Activated CD4-positive, alpha-beta T cell treated with anti-CD3 and anti-CD28 coated beads for 36 hours (primary cell): ENCODE results near the gene ATR. TPM values are rescaled to one million over a fixed set of nuclear protein-coding genes. Genes with fewer than 3 reads are reported as not detected.
A peak's percentile ranks its signal among the peaks of the same experiment; 100 is the strongest.
"Not testable (repeated sequence)": the region's sequence is repeated elsewhere in the genome, so short reads cannot be mapped to it uniquely, and the experiment has no call there.

Experiments
- ATAC-seq: fragments of 200-7000 bp; cut with Tn5 transposase; one replicate; pipeline ENCODE4 v1.10.0; 2021; ENCODE audit warnings: mild to moderate bottlenecking, moderate library complexity
- CTCF ChIA-PET: fragments of 350-600 bp; sonication (Branson Sonifier 250); formaldehyde crosslinking; loops from one replicate; lab custom pipeline; 2021; ENCODE audit warnings: antibody characterized with exemption; lab: Charles Lee
- POLR2A ChIA-PET: fragments of 350-600 bp; sonication (Branson Sonifier 250); formaldehyde crosslinking; loops from one replicate; lab custom pipeline; 2021; ENCODE audit warnings: antibody characterized with exemption, inconsistent platforms; lab: Charles Lee
- DNase-seq: peaks from one replicate; pipeline ENCODE4 v3.0.0-alpha.2; 2020
- H3K27ac Mint-ChIP-seq: one replicate; pipeline ENCODE4 v1.8.0; 2021; ENCODE audit warnings: mixed read lengths
- H3K27me3 Mint-ChIP-seq: one replicate; pipeline ENCODE4 v1.8.0; 2021; ENCODE audit warnings: mixed read lengths
- H3K36me3 Mint-ChIP-seq: one replicate; pipeline ENCODE4 v1.8.0; 2021; ENCODE audit warnings: low read depth, mixed read lengths
- H3K4me1 Mint-ChIP-seq: one replicate; pipeline ENCODE4 v1.8.0; 2021; ENCODE audit warnings: mixed read lengths
- H3K4me3 Mint-ChIP-seq: one replicate; pipeline ENCODE4 v1.8.0; 2021; ENCODE audit warnings: mild to moderate bottlenecking, moderate library complexity, mixed read lengths
- H3K9me3 Mint-ChIP-seq: one replicate; pipeline ENCODE4 v1.8.0; 2021; ENCODE audit warnings: low read depth, mixed read lengths
- intact Hi-C, 2 experiments: fragments of 100-400 bp; cut with DNase I in 1 of 2; cut with micrococcal nuclease in 1 of 2; formaldehyde crosslinking; loops; one replicate each; pipeline versions ENCODE4 v1.14.2 to v1.15.1; 2022 to 2024; cut with DNase I, micrococcal nuclease
- total RNA-seq, 2 experiments: library from RNA; stranded (reverse); gene quantifications; one replicate each; pipeline ENCODE4 v1.2.3, GENCODE V29; 2021

ATR gene
- total RNA-seq, 2 experiments from 2014 or later = 36.1 to 39.9 TPM

- H3K9me3 Mint-ChIP-seq = no peaks in the 10 kb centered on the region
- POLR2A ChIA-PET = no interaction called here
- H3K27ac Mint-ChIP-seq = no peak overlapping the region
- no peaks in the 10 kb centered on the region for H3K36me3 Mint-ChIP-seq
- H3K27me3 Mint-ChIP-seq = no peaks in the 10 kb centered on the region
- no peak for DNase-seq
- H3K4me3 Mint-ChIP-seq = no peak overlapping the region
- intact Hi-C loops = loop anchor here in 1 of 2 experiments (10.0 kb wide), 1 partner anchor 56 kb away; no protein-coding TSS in a partner anchor
- no peaks in the 10 kb centered on the region for H3K4me1 Mint-ChIP-seq
- peak; percentile 44 for ATAC-seq
- CTCF ChIA-PET = interaction anchor here (0.9 to 1.7 kb wide), 3 partner anchors 11 to 42 kb away, joined by 3 to 5 read pairs (median 3); no protein-coding TSS in a partner anchor
These were observed 30.6 kb upstream of the ATR start for GRCh38 chr3:142609136-142609535.

DNA sequence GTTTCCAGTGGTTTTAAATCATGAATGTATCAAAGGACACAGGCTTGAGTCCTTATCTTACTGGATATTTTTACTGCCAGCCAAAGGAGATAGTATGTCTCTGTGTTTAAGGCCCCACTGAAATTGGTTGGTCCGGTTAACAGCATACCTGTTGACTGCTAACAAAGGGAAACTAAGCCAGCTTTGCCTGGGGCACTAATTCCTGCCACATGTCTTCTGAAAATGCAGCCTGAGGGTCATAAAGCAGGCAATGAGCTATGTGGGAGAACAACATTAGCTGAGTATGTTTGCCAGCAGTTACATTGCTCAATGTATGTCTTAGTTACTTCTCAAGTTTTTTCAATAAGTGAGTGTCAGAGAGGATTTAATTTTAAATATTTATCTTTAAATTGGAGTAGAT, 30.1 kb upstream of the ATR start:
- CTCF ChIA-PET = interaction anchor here (1.2 to 1.7 kb wide), 3 partner anchors 11 to 22 kb away, joined by 4 to 5 read pairs (median 4); no protein-coding TSS in a partner anchor
- ATAC-seq (no peak), DNase-seq (no peak)
- Mint-ChIP-seq H3K4me3 (no peak overlapping the region), H3K4me1 (no peaks in the 10 kb centered on the region), H3K9me3 (no peaks in the 10 kb centered on the region), H3K36me3 (no peaks in the 10 kb centered on the region), H3K27me3 (no peaks in the 10 kb centered on the region), H3K27ac (no peak overlapping the region)
- intact Hi-C loops = loop anchor here in 1 of 2 experiments (10.0 kb wide), 1 partner anchor 56 kb away; no protein-coding TSS in a partner anchor
- POLR2A ChIA-PET = no interaction called here

DNA sequence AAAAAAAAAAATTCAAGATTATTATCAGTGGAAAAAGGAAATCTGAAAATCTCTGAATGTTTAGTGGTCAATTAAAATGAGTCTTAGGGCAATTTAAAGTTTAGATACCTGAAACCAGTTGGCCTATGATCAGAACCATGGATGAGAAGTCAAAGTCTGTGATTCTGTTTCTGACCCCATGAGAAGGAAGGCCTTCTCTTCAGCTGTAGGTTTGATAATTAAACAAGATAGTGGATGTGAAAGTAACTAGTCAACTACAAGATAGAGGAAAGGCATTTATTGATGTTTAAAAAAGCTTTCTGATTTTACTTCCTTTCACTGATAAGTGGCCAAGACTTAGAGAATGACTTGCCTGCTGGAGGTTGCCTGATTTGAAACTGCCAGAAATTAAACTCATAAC, 26.4 kb upstream of the ATR start:
- Mint-ChIP-seq H3K9me3 (no peaks in the 10 kb centered on the region), H3K27me3 (no peaks in the 10 kb centered on the region), H3K27ac (no peak overlapping the region), H3K36me3 (no peaks in the 10 kb centered on the region), H3K4me3 (no peak overlapping the region), H3K4me1 (no peaks in the 10 kb centered on the region)
- DNase-seq (no peak), ATAC-seq (no peak)
- CTCF ChIA-PET = interaction anchor here (0.6 kb wide), 1 partner anchor 16 kb away, joined by 3 read pairs; no protein-coding TSS in a partner anchor
- intact Hi-C loops = loop anchor here (5.0 to 10.0 kb wide), 2 partner anchors 60 to 1032 kb away; no protein-coding TSS in a partner anchor
- POLR2A ChIA-PET = no interaction called here

- ATAC-seq, H3K4me3 Mint-ChIP-seq, H3K4me1 Mint-ChIP-seq, POLR2A ChIA-PET, H3K27ac Mint-ChIP-seq, H3K27me3 Mint-ChIP-seq, DNase-seq, H3K36me3 Mint-ChIP-seq, H3K9me3 Mint-ChIP-seq: not testable (repeated sequence)
- intact Hi-C loops = loop anchor here (5.0 to 10.0 kb wide), 2 partner anchors 61 to 1034 kb away; no protein-coding TSS in a partner anchor
- CTCF ChIA-PET = interaction anchor here (0.6 kb wide), 1 partner anchor 82 kb away, joined by 3 read pairs; no protein-coding TSS in a partner anchor
These were observed 24.8 kb upstream of the ATR start for GRCh38 chr3:142603386-142603705.

- Mint-ChIP-seq H3K4me1 (peaks cover 2% of the 10 kb centered on the region), H3K9me3 (no peaks in the 10 kb centered on the region), H3K27ac (no peak overlapping the region), H3K36me3 (no peaks in the 10 kb centered on the region), H3K4me3 (no peak overlapping the region), H3K27me3 (no peaks in the 10 kb centered on the region)
- no peak for ATAC-seq
- CTCF ChIA-PET = interaction anchor here (0.6 kb wide), 1 partner anchor 82 kb away, joined by 3 read pairs; no protein-coding TSS in a partner anchor
- intact Hi-C loops = loop anchor here (5.0 to 10.0 kb wide), 2 partner anchors 62 to 1034 kb away; no protein-coding TSS in a partner anchor
- POLR2A ChIA-PET = no interaction called here
- DNase-seq = no peak
These were observed 24.3 kb upstream of the ATR start for GRCh38 chr3:142602619-142603385.

DNA sequence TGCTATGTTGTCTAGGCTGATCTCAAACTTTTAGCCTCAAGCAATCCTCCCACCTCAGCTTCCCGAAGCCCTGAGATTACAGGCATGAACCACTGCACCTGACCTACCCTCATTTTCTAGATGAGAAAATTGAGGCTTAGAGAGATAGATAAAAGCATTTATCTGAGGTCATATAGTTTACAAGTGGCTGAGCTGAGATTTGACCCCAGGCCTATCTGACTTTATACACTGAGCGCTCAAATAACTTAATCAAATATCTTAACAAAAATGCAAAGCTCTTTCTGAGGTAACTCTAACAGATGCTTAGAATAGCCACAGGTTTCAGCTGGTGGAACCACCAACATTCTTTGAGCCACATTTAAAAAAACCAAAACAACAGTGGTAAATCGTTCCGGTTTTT, 23.2 kb upstream of the ATR start:
- no peaks in the 10 kb centered on the region for H3K27me3 Mint-ChIP-seq
- ChIA-PET CTCF (no interaction called here), POLR2A (no interaction called here)
- H3K9me3 Mint-ChIP-seq = no peaks in the 10 kb centered on the region
- H3K4me1 Mint-ChIP-seq = peaks cover 11% of the 10 kb centered on the region
- H3K27ac Mint-ChIP-seq = no peak overlapping the region
- intact Hi-C loops = loop anchor here (5.0 to 10.0 kb wide), 2 partner anchors 63 to 1036 kb away; no protein-coding TSS in a partner anchor
- no peaks in the 10 kb centered on the region for H3K36me3 Mint-ChIP-seq
- DNase-seq (no peak), ATAC-seq (no peak)
- H3K4me3 Mint-ChIP-seq = no peak overlapping the region

DNA sequence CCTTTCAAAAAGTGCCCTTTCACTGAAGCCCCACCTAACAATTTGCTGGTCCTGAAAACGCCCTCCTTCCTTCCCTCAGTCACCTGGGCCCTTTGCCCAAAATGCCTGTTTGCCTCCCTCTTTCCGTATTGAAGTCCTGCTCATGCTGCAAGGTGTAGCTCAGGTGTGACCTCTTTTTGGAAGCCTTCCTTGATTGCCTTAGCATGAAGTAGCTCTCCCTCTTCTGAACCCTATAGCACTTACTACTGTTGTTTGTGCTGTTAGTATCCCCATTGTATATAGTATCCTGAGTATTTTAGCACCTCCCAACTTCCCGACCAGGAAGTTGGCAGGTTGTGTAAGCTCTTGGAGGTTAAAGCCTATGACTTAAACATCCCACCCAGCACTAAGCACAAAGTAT, 19.4 kb upstream of the ATR start:
- DNase-seq (no peak), ATAC-seq (no peak)
- H3K27me3 Mint-ChIP-seq = no peaks in the 10 kb centered on the region
- H3K9me3 Mint-ChIP-seq = no peaks in the 10 kb centered on the region
- peaks cover 16% of the 10 kb centered on the region for H3K4me1 Mint-ChIP-seq
- no peak overlapping the region for H3K27ac Mint-ChIP-seq
- no peaks in the 10 kb centered on the region for H3K36me3 Mint-ChIP-seq
- POLR2A ChIA-PET = interaction anchor here (1.2 kb wide), 1 partner anchor 19 kb away, joined by 4 read pairs; the partner anchor contains the start of gene ATR
- no peak overlapping the region for H3K4me3 Mint-ChIP-seq
- intact Hi-C loops = no loop called here
- CTCF ChIA-PET = interaction anchor here (1.1 to 1.7 kb wide), 2 partner anchors 11 to 22 kb away, joined by 3 to 5 read pairs; no protein-coding TSS in a partner anchor

DNA sequence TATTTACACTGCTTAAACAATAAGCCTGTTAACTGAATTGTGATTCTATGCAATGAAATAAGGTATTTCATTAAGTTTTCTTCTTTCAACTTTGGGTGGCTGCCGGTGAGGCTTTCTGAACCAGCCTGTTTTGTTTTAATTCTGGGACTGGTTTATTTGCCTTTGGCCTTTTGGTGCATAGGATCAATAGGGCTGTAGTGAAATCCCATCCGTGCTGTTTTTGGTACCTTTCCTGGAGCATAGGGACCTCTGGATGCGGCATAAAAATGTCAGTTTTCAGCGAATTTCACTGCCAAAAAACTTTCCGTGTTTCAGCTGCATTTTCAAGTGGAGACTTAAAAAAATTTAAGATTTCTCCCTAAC, 18.2 kb upstream of the ATR start:
- CTCF ChIA-PET = no interaction called here
- Mint-ChIP-seq H3K36me3 (no peaks in the 10 kb centered on the region), H3K27me3 (no peaks in the 10 kb centered on the region), H3K4me1 (peaks cover 16% of the 10 kb centered on the region), H3K4me3 (peak overlapping the region; percentile 92), H3K27ac (peak overlapping the region; percentile 90), H3K9me3 (no peaks in the 10 kb centered on the region)
- ATAC-seq = no peak
- POLR2A ChIA-PET = interaction anchor here (1.6 kb wide), 1 partner anchor 18 kb away, joined by 7 read pairs; the partner anchor contains the start of gene ATR
- intact Hi-C loops = loop anchor here (1.0 kb wide), 4 partner anchors 18 to 405 kb away; partner anchors contain the start of genes ATR (in 2 of the 2), TRPC1 (in 1 of the 2) and U2SURP (in 1 of the 2)
- DNase-seq = no peak

GRCh38 chr3:142595951-142596725, 17.6 kb upstream of the ATR start, which contains the start of gene PLS1:
PLS1 (plus strand) TSS chr3:142596393; CDS start chr3:142664238, 67,845 bp downstream.
- intact Hi-C loops = loop anchor here (1.0 to 2.0 kb wide), 5 partner anchors 18 to 405 kb away; partner anchors contain the start of genes ATR (in 2 of the 2), TRPC1 (in 1 of the 2) and U2SURP (in 1 of the 2)
- POLR2A ChIA-PET = interaction anchor here (1.6 kb wide), 1 partner anchor 17 kb away, joined by 7 read pairs; the partner anchor contains the start of gene ATR
- CTCF ChIA-PET = interaction anchor here (1.1 kb wide), 1 partner anchor 99 kb away, joined by 3 read pairs; no protein-coding TSS in a partner anchor
- ATAC-seq = peak; percentile 87
- H3K27ac Mint-ChIP-seq = peak within 1 kb of the TSS; percentile 90
- no peaks in the 10 kb centered on the region for H3K36me3 Mint-ChIP-seq
- no peaks in the 10 kb centered on the region for H3K27me3 Mint-ChIP-seq
- peaks cover 16% of the 10 kb centered on the region for H3K4me1 Mint-ChIP-seq
- H3K9me3 Mint-ChIP-seq = no peaks in the 10 kb centered on the region
- DNase-seq = peak; percentile 88
- peak within 1 kb of the TSS; percentile 92 for H3K4me3 Mint-ChIP-seq

DNA sequence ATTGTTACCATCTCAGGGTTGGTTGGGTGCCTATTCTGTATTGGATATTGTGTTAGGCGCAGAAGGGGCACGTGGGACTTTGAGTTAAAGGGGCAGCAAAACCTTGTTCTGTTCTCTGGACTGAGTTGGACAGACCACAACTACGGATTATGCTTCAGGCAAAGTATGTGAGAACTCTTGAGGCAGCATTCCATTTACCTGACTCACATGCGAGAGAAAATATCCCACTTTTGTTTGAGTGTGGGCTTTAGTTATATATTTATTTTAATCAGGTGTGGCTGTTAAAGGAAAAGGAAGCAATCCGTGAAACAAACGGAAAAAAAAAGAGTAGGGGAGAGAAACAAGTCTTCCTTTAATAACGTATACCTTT, 17.0 kb upstream of the ATR start:
- Mint-ChIP-seq H3K27ac (peak overlapping the region; percentile 25), H3K4me1 (peaks cover 16% of the 10 kb centered on the region), H3K9me3 (no peaks in the 10 kb centered on the region), H3K27me3 (no peaks in the 10 kb centered on the region), H3K4me3 (peak overlapping the region; percentile 92), H3K36me3 (no peaks in the 10 kb centered on the region)
- CTCF ChIA-PET = interaction anchor here (1.1 kb wide), 1 partner anchor 100 kb away, joined by 3 read pairs; no protein-coding TSS in a partner anchor
- intact Hi-C loops = loop anchor here in 1 of 2 experiments (2.0 kb wide), 1 partner anchor 127 kb away; no protein-coding TSS in a partner anchor
- no peak for ATAC-seq
- POLR2A ChIA-PET = interaction anchor here (1.6 kb wide), 1 partner anchor 17 kb away, joined by 7 read pairs; the partner anchor contains the start of gene ATR
- no peak for DNase-seq
